Neural progenitor cell (in vitro differentiated cells): ENCODE data around the gene CABP7. TPM values are rescaled to one million over a fixed set of nuclear protein-coding genes. Genes with fewer than 3 reads are reported as not detected.

Source experiments
- DNase-seq: peaks from one replicate; pipeline ENCODE4 v3.0.0-alpha.2; 2016; ENCODE audit warnings: low spot score
- H2AFZ ChIP-seq: fragments of 200-600 bp; sonication (generic); replicated peaks from 2 replicates; pipeline ENCODE4 v1.6.1; 2016; ENCODE audit warnings: antibody characterized with exemption
- H3F3A ChIP-seq: fragments of 200-600 bp; sonication (generic); 2 replicates; pipeline ENCODE4 v1.6.1; 2016; ENCODE audit warnings: antibody characterized with exemption, low read depth
- H3K27ac ChIP-seq: fragments of 200-600 bp; sonication (generic); 2 replicates; pipeline ENCODE4 v1.5.1; 2016; ENCODE audit warnings: mild to moderate bottlenecking
- H3K27me3 ChIP-seq: fragments of 200-600 bp; sonication (generic); 2 replicates; pipeline ENCODE4 v1.6.1; 2016; ENCODE audit warnings: mild to moderate bottlenecking, moderate library complexity
- H3K36me3 ChIP-seq: fragments of 200-600 bp; sonication (generic); 2 replicates; pipeline ENCODE4 v1.5.1; 2016
- H3K4me1 ChIP-seq: fragments of 200-600 bp; sonication (generic); 2 replicates; pipeline ENCODE4 v1.6.1; 2016; ENCODE audit warnings: mixed run types
- H3K4me2 ChIP-seq: fragments of 200-600 bp; sonication (generic); 2 replicates; pipeline ENCODE4 v1.6.1; 2016
- H3K4me3 ChIP-seq: fragments of 200-600 bp; sonication (generic); 2 replicates; pipeline ENCODE4 v1.5.1; 2016
- H3K79me2 ChIP-seq: fragments of 200-600 bp; sonication (generic); 2 replicates; pipeline ENCODE4 v1.6.1; 2016; ENCODE audit warnings: low read depth
- H3K9ac ChIP-seq: fragments of 200-600 bp; sonication (generic); 2 replicates; pipeline ENCODE4 v1.6.1; 2016
- H3K9me3 ChIP-seq: fragments of 200-600 bp; sonication (generic); 2 replicates; pipeline ENCODE4 v1.5.1; 2016; ENCODE audit warnings: low read depth
- H4K20me1 ChIP-seq: fragments of 200-600 bp; sonication (generic); 2 replicates; pipeline ENCODE4 v1.6.1; 2016; ENCODE audit warnings: low read depth
- H3K27ac Mint-ChIP-seq: 3 replicates; pipeline ENCODE4 v1.8.0; 2021; ENCODE audit warnings: mixed read lengths
- H3K27me3 Mint-ChIP-seq: 2 replicates; pipeline ENCODE4 v1.8.0; 2022; ENCODE audit warnings: low read depth, mild to moderate bottlenecking, inconsistent platforms, moderate library complexity, mixed read lengths; ENCODE audit not compliant: insufficient read depth
- H3K36me3 Mint-ChIP-seq: 3 replicates; pipeline ENCODE4 v1.8.0; 2021; ENCODE audit warnings: mixed read lengths
- H3K4me1 Mint-ChIP-seq: 3 replicates; pipeline ENCODE4 v1.8.0; 2021; ENCODE audit warnings: mixed read lengths
- H3K4me3 Mint-ChIP-seq: 3 replicates; pipeline ENCODE4 v1.8.0; 2021; ENCODE audit warnings: mild to moderate bottlenecking, moderate library complexity, mixed read lengths
- H3K9me3 Mint-ChIP-seq: 3 replicates; pipeline ENCODE4 v1.8.0; 2020; ENCODE audit warnings: mixed read lengths
- CTCF ChIP-seq: fragments of 200-600 bp; sonication (generic); IDR thresholded peaks from 2 replicates; pipeline ENCODE4 v1.5.1; 2017; ENCODE audit warnings: antibody characterized with exemption, mild to moderate bottlenecking
- EZH2 ChIP-seq: fragments of 200-600 bp; sonication (generic); IDR thresholded peaks from 2 replicates; pipeline ENCODE4 v1.6.1; 2017; ENCODE audit warnings: antibody characterized with exemption, mild to moderate bottlenecking, moderate library complexity
- EZH2phosphoT487 ChIP-seq: fragments of 200-600 bp; sonication (generic); IDR thresholded peaks from 2 replicates; pipeline ENCODE4 v1.6.1; 2017; ENCODE audit warnings: antibody characterized with exemption
- total RNA-seq: library from RNA; depleted of rRNA; stranded (reverse); fragments of >200 nt; gene quantifications from 2 replicates; pipeline ENCODE4 v1.2.3, GENCODE V29; 2015; ENCODE audit warnings: low replicate concordance

The CABP7 gene
- total RNA-seq, 1 donor from 2014 or later = not detected

DNA sequence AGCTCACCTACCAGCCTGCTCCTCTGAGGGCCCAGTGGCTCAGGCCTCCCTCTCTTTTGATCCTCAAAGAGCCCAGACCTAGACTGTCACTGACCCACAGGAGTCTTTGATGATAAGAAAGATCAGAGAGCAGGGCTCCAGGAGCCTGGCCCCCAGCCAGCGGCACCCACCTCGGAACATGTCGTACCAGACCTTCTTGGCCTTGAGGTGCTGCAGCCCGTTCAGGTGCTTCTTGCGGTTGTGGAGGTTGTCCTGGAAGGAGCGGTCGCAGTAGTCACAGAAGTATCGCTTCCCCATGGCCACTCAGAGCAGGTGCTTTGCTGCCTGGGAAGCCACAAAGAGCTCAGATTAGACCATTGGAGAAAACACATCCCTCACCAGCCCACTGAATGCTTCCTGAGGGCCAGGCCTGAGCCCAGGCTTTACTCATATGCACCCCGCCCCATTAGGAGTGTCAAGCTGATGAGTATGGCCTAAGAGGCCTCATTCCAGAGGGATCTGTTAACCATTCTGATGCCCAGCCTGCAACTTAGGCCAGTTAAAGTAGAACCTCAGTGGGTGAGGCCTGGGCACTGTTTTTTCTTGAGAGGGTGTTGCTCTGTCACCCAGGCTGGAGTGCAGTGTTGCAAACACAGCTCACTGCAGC, 28.6 kb downstream of the CABP7 start:
- peaks cover 12% of the 10 kb centered on the region for H3K36me3 Mint-ChIP-seq
- peaks cover 4% of the 10 kb centered on the region for H3K27me3 Mint-ChIP-seq
- DNase-seq = no peak
- Histone ChIP-seq H3K9me3 (no peaks in the 10 kb centered on the region), H4K20me1 (peaks cover 7% of the 10 kb centered on the region), H3K4me1 (no peaks in the 10 kb centered on the region), H3K36me3 (no peaks in the 10 kb centered on the region), H3F3A (no peaks in the 10 kb centered on the region), H2AFZ (no peak overlapping the region), H3K79me2 (no peaks in the 10 kb centered on the region), H3K27me3 (no peaks in the 10 kb centered on the region), H3K9ac (no peak overlapping the region), H3K4me2 (no peak overlapping the region), H3K4me3 (no peak overlapping the region), H3K27ac (no peak overlapping the region)
- no peak for TF ChIP-seq CTCF
- no peak for TF ChIP-seq EZH2phosphoT487
- no peak for TF ChIP-seq EZH2
- no peaks in the 10 kb centered on the region for H3K9me3 Mint-ChIP-seq
- no peaks in the 10 kb centered on the region for H3K4me1 Mint-ChIP-seq
- no peak overlapping the region for H3K27ac Mint-ChIP-seq
- H3K4me3 Mint-ChIP-seq = peak overlapping the region; percentile 28

- Histone ChIP-seq H3K4me1 (no peaks in the 10 kb centered on the region), H3K36me3 (no peaks in the 10 kb centered on the region), H3K79me2 (no peaks in the 10 kb centered on the region), H3K9me3 (no peaks in the 10 kb centered on the region), H3K4me3 (no peak overlapping the region), H3K27ac (no peak overlapping the region), H3K4me2 (no peak overlapping the region), H3F3A (no peaks in the 10 kb centered on the region), H3K9ac (no peak overlapping the region), H2AFZ (no peak overlapping the region), H4K20me1 (peaks cover 7% of the 10 kb centered on the region), H3K27me3 (no peaks in the 10 kb centered on the region)
- no peak for DNase-seq
- no peaks in the 10 kb centered on the region for H3K9me3 Mint-ChIP-seq
- no peak overlapping the region for H3K27ac Mint-ChIP-seq
- H3K36me3 Mint-ChIP-seq = peaks cover 10% of the 10 kb centered on the region
- H3K27me3 Mint-ChIP-seq = peaks cover 5% of the 10 kb centered on the region
- H3K4me3 Mint-ChIP-seq = no peak overlapping the region
- TF ChIP-seq CTCF (no peak), EZH2phosphoT487 (no peak), EZH2 (no peak)
- no peaks in the 10 kb centered on the region for H3K4me1 Mint-ChIP-seq
Observed at GRCh38 chr22:29750029-29750428, 30.2 kb downstream of the CABP7 start.

DNA sequence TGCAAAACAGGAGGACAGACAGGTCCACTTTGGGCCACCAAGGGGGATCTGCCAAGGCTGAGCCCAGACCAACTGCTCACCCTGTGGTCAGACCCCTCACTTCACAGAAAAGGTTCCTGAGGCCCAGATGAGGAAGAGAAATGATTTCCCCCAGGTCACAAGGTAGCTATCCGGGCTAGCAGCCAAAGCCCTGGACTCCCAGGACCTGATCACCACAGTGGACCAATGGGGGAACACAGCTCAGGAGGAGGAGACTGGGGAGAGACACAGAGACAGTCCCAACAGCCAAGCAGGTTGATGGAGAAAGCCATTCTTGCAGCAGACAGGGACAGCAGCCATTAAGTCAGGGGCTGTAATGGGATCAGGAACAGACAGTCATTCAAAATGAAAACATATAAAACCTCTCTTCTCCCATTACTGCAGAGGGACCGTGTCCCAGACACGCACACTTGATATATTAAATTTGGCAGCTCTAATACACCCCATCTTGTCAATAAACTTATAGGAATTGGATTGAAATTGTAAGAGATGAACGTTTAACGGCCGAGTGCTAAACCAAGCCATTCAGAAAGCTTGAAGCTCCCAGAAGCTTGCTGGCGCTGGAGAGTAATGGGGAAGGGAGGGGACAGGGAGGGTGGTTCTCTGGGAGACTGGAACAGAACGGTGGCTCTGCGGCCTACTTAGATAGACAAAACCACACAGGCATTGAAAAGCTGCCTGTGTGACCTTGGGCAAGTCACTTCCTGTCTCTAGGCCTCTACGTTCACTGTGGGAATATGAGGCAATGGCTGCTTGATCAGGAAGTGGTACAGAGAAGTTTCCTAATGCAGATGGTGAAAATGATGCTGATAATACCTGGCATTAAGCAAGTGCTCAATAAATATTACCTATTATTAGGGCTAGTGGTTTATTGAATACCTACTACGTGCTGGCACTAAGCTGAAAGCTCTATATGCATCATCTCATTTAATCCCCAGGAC, 31.0 kb downstream of the CABP7 start:
- no peaks in the 10 kb centered on the region for H3F3A ChIP-seq
- peaks cover 6% of the 10 kb centered on the region for H3K4me1 Mint-ChIP-seq
- TF ChIP-seq CTCF (no peak), EZH2phosphoT487 (no peak), EZH2 (no peak)
- H3K4me3 Mint-ChIP-seq = no peak overlapping the region
- no peak overlapping the region for H3K27ac Mint-ChIP-seq
- no peak overlapping the region for H3K4me3 ChIP-seq
- H4K20me1 ChIP-seq = peaks cover 11% of the 10 kb centered on the region
- H3K27me3 ChIP-seq = no peaks in the 10 kb centered on the region
- H3K36me3 Mint-ChIP-seq = peaks cover 8% of the 10 kb centered on the region
- DNase-seq = no peak
- H3K9me3 Mint-ChIP-seq = no peaks in the 10 kb centered on the region
- no peaks in the 10 kb centered on the region for H3K36me3 ChIP-seq
- no peak overlapping the region for H3K27ac ChIP-seq
- peaks cover 9% of the 10 kb centered on the region for H3K27me3 Mint-ChIP-seq
- no peaks in the 10 kb centered on the region for H3K79me2 ChIP-seq
- H3K9me3 ChIP-seq = no peaks in the 10 kb centered on the region
- H3K4me1 ChIP-seq = no peaks in the 10 kb centered on the region
- H3K4me2 ChIP-seq = no peak overlapping the region
- no peak overlapping the region for H2AFZ ChIP-seq
- no peak overlapping the region for H3K9ac ChIP-seq
